ENCODE results near the gene YAP1.

Gene YAP1

DNA sequence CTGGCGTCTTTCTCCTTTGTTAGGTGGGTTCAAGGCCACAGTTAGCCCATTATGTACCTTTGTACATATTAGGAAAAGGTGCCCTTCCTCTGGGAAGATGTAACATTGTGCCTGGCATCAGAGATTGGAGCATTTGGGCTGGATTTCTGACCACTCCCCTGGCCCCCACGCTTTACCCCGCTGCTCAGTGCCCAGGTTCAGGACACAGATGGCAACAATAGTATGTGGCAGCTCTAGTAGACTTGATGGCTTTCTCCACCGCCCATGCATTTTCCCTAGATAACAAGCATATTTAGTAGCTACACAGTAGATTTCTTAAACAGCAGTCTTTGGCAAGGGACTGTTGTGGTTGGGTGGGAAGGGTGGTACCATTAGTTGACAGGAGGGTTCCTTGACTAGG, 53.1 kb downstream of the YAP1 start:
- DNase-seq (ENCODE audit: low spot score), result no peak

DNA sequence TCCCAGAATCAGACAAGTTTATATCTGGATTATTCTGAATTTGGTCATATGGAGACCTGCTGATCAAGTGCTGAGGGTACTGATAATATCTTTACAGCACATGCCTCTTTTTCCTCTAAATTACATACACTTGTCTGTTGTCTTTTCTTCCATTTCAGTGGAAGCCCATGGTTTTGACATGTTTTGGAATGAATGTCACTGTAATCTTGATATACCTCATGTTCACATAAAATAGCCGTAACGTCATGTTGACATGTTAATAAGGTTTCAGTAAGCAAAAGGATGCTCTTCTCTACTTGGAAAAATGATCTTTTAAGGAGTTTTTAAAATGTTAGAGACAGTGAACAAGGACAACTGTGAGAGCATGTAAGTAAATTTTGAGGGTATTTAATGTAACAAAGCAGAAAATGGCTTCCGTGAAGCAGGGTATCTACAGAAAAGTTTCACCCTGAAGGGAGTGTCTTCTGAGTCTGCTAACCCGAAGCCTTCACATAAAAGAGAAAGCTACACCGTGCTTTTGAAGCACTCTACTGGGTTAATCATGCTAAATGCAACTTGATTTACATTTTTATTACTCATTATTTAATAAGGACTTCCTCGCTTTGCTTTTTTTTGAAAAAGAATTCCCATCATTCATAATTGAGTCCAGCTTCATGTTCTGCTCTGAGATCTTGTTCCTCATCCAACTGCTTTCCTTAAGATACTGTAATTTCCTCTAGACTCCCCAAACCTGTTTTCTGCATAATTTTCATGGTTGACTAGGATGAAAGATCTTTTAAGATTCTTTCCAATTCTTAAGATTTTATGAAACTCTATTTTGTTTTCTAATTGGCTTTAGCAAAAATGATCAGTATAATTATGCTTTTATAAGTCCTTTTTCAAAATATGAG, 56.2 kb downstream of the YAP1 start:
- DNase-seq (ENCODE audit: low spot score), result no peak

DNA sequence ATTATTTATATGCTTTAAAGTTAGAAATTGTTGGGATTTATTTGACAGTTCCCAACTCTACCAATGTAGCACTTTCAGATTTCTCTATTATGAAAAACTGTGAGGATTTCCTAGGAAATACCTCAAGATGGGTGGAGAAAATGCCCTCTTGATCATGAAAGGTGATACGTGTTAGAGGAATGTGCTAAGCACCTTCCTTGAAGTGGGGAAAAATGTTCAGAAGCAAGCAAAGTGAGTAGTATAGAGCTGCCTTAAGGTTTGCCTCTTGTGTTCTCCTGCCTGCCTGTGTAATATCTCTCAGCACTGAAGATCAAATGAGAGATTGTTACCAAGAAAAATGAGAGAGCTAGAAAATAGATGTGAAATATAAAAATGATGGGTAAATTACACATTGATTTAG, 58.2 kb downstream of the YAP1 start:
- DNase-seq (ENCODE audit: low spot score), result no peak

- DNase-seq (ENCODE audit: low spot score), result no peak
These were observed 60.9 kb downstream of the YAP1 start for GRCh38 chr11:102171101-102171500.

DNA sequence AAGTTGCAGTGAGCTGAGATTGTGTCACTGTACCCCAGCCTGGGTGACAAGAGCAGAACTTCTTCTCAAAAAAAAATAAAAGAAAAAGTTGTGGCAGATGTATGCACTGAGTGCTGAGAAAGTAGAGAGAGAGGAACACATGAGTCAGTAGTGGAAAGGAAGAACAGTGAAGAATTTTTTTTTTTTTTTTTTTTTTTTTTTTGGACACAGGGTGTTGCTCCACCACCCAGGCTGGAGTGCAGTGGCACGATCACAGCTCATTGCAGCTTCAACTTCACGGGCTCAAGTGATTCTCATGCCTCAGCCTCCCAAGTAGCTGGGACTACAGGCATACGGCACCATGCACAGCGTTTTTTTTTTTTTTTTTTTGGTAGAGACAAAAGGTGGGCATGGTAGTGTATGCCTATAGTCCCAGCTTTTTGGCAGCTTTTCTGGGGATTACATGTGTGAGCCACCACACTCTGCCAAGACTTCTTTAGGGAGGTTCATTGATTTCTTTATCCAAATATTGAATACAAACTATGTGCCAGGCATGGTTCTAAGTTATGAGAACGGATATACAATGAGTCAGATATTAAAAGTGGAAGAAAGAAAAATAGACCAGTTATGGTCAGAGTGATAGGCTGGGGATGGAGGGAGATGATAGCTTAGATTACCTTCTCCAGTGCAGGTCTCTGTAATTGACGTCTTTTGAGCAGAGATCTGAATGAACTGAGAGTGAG, 62.0 kb downstream of the YAP1 start:
- no peak for DNase-seq (ENCODE audit: low spot score)

GRCh38 chr11:102177126-102177525, 66.9 kb downstream of the YAP1 start:
- no peak for DNase-seq (ENCODE audit: low spot score)

DNA sequence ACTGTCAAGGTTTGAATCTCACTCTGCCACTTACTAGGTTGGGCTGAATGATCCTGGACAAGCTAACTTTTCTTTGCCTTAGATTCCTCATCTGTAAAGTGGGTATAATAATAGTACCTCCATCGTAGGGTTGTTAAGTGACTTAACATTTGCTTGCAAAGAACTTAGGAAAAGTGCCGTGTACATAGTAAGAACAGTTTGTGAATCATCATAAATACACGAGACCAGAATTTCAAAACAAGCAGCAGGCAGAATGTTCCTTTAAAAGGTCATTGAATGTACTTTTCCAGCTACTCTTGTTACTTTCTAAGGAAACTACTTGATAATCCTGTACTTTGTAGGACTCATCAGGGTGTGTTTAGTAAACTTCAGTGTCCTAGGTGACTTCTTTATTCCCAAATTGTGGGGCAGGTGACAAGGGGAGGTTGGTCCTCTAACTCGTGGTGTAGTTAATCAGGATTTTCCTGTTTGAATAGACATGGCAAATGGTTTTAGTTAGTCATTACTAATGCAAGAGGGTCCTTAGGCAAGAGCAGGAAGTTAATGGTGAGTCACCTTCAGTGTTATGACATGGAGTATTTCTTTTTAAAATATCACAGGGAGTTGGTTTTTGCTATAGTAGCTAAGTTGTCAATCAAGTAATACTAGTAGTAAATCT, 67.9 kb downstream of the YAP1 start:
- DNase-seq (ENCODE audit: low spot score), result peak; percentile 74

DNA sequence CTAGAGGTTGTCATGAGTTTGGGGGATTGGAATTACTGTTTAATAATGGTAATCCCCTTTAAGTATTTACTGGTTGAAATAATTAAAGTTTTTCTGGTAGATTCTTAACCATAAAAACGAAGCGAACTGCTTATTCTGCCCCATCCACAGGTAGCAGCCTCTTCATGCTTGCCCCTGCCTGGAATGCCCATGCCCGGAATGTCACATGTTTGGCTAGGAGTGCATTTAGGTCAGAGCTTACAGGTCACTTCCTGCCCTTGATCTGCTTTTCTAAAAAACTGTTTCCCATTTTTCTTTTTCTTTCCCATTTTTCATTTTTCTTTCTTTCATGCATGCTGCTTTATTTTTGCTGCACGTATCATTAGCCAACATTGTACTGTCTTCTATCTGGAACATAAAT, 69.1 kb downstream of the YAP1 start:
- no peak for DNase-seq (ENCODE audit: low spot score)

GRCh38 chr11:102184269-102184987, 74.2 kb downstream of the YAP1 start:
- no peak for DNase-seq (ENCODE audit: low spot score)

GRCh38 chr11:102186551-102187191, 76.4 kb downstream of the YAP1 start:
- no peak for DNase-seq (ENCODE audit: low spot score)

DNA sequence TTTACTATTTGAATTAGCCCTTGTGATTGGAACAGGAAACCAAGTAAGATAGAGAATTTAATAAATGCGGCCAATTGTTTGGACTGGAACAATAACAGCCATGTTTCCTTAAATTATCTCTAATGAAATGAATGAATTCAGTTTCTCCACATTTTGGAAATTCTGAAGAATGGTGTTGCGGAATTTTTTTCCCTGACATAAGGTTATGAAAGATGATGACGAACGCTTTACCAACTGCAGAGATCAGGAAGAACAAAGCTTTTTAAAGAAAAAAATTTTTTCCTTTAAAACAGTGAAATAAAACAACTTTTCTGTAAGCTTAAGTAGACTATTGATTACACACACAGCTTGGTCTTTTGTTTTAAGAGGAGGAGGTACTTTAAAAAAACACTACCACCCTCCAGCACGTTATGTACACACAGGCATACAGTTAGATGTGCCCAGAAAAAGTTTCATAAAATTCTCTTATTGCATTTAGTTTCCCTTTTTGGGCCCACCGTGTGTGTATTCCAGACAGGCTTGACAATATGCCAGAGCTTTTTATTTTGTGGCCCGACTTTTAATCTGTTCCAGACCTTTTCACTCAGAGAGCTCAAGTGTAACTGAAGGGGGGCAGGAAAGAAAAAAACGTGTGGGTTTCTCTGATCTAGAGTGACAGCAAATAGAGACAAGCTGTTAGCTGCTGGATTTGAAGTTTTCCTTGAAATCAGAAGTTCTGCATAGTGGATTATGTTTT, 77.3 kb downstream of the YAP1 start:
- DNase-seq (ENCODE audit: low spot score), result no peak

DNA sequence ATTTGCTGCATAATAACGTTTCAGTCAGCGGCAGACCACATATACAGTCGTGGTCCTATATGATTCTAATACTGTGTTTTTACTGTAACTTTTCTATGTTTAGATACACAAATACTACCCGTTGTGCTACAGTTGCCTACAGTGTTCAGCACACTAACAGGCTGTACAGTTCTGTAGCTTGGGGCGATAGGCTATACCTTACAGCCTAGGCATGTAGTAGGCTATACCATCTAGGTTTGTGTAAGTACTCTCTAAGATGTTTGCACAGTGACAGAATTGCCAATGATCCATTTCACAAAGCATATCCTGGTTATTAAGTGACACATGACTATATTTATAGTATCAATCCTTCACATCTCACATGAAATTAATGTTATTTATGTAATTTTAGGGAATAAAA, 78.2 kb downstream of the YAP1 start:
- DNase-seq (ENCODE audit: low spot score), result no peak

DNA sequence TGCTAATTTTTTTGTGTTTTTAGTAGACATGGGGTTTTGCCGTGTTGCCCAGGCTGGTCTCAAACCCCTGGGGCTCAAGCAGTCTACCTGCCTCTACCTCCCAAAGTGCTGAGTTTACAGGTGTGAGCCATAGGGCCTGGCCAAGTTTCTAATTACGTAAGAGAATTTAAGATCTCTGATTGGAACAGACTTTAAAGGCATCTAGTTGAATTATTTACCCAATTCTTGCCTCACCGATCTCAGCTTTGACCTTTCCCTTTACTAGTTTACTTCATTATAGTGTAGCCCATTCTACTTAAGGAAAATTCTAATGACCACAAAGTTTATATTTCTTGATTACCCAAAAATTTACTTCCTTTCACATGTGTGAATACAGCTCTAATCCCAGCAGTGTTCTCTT, 81.6 kb downstream of the YAP1 start:
- DNase-seq (ENCODE audit: low spot score), result no peak

DNA sequence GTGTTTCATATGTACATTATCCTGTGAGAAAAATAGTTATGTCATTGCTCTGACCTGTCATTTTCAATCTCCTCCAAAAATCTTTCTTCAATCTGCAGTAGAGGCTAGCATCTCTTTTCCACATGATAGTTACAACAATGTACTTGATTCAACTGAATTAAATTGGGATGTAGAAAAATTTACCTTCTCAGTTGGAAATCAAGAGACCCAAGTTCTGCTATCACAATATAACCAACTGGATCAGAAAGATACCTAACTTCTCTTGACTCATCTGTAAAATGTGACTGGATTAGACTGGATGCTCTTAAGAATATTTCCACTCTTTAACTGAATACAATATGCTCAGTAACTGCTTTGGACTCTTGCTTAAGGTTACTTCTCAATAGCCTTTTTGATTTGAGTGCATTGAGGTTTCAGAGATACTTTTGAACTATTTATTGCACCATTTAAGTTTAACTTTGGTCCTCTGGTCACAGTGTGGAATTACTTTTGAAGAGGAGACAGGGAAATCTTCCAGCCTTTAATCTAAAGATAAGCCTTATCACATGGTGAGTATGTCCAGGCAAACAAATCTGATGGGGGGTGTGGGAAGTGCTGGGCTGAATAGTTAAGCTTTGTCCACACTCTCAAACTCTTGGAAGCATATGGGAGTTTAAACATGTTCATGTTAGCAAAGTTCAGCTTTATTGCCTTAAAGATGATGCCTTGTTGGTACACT, 82.3 kb downstream of the YAP1 start:
- DNase-seq (ENCODE audit: low spot score), result no peak

GRCh38 chr11:102194257-102194656, 84.0 kb downstream of the YAP1 start:
- no peak for DNase-seq (ENCODE audit: low spot score)

GRCh38 chr11:102194990-102195389, 84.7 kb downstream of the YAP1 start:
- no peak for DNase-seq (ENCODE audit: low spot score)

DNA sequence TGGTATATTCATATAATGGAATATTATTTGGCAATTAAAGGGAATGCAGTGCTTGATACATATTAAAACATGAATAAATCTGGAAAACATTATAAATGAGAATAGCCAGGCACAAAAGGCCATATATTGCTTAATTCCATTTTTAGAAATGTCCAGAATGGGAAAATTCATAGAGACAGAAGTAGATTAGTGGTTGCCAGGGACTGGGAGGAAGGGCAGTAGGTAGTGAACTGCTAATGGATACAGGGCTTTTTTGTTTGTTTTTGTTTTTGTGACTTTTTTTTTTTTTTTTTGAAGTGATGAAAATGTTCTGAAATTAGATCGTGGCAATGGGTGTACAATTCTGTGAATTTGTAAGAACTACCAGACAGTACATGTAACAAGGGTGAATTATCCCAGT, 86.1 kb downstream of the YAP1 start:
- DNase-seq (ENCODE audit: low spot score), result no peak

DNA sequence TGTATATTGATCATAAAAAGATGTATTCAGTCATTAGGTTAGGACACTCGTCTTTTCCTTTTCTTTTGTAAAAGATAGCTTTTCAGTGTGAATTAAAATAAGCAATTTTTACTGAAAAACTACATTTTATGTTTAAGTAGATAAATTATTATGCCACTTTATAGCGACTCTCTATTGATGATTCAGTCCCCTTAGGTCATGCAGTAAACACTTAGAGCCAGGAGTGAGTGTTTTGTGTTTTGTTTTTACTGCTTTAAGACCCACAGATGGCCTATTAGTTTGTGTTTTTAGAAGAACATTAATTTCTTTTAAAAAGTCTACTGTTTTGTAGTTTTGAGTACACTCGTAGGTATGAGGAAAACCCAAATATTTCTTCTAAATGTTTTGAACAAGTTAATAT, 86.6 kb downstream of the YAP1 start:
- DNase-seq (ENCODE audit: low spot score), result no peak

GRCh38 chr11:102197670-102198139, 87.5 kb downstream of the YAP1 start:
- no peak for DNase-seq (ENCODE audit: low spot score)

DNA sequence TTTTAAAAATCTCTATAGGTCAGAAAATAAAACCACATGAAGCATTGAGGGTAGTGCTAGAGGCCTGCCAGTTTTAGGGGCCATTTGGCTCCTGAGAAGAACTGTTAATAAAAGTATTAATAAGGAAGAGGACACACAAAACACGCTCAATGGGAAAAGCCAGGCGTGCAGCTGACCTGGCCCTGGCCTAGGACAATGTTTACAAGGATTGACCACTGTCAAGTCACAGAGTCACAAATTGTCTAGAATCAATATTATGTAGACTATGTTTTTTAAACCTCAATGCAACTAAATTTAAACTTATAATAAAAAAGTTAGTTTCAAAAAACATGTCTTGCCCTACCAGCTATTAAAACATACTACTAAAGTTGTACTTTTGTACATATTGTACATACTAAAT, 89.4 kb downstream of the YAP1 start:
- DNase-seq (ENCODE audit: low spot score), result no peak

Data from SW480 (cell line).